Measurements from ENCODE around the gene BCKDK. TPM values are rescaled to one million over a fixed set of nuclear protein-coding genes. Genes with fewer than 3 reads are reported as not detected.

Gene BCKDK
- total and polyA plus RNA-seq, 8 donors: 25.7 to 64.2 (median 33.2) TPM

GRCh38 chr16:31087481-31087880, 20.7 kb upstream of the BCKDK start:
- no peaks in the 10 kb centered on the region for H3K9me3 ChIP-seq
- 90 to 95% methylated on average over 8 of the region's 8 CpGs for WGBS, 2 donors
- no peak overlapping the region for H3K27ac ChIP-seq
- DNase-seq (no peak), ATAC-seq (no peak), FAIRE-seq (no peak)
- H3K4me3 ChIP-seq: no peak overlapping the region
- H3K27me3 ChIP-seq: no peaks in the 10 kb centered on the region
- no peak for TF ChIP-seq CTCF (IDR thresholded peaks at IDR 0.05)
- no peaks in the 10 kb centered on the region for H3K4me1 ChIP-seq
- H3K36me3 ChIP-seq: peaks cover 0 to 9% (median 0%) of the 10 kb centered on the region in 3 donors
- intact Hi-C loops (cut with DNase I): loop anchor here in 1 of 3 donors (10.0 kb wide), 1 partner anchor 103 kb away; the partner anchor contains the start of gene HSD3B7

- peaks cover 0 to 9% (median 0%) of the 10 kb centered on the region in 3 donors for H3K36me3 ChIP-seq
- no peak for TF ChIP-seq CTCF (IDR thresholded peaks at IDR 0.05)
These were observed 20.2 kb upstream of the BCKDK start for GRCh38 chr16:31087971-31088370.

GRCh38 chr16:31088459-31089183, 19.6 kb upstream of the BCKDK start, which contains the start of gene PRSS53:
Gene PRSS53, minus strand, starts transcription at chr16:31088943. Its CDS starts 134 bp downstream, at chr16:31088809.
- no peak within 1 kb of the TSS for H3K27ac ChIP-seq
- H3K9me3 ChIP-seq: no peaks in the 10 kb centered on the region
- 71 to 75% methylated on average over 15 of the region's 15 CpGs for WGBS, 2 donors
- no peaks in the 10 kb centered on the region for H3K27me3 ChIP-seq
- H3K4me3 ChIP-seq: no peak within 1 kb of the TSS
- no peak for TF ChIP-seq CTCF (IDR thresholded peaks at IDR 0.05)
- FAIRE-seq (no peak), DNase-seq (peak in 2 of 6 donors; percentile 42 to 44), ATAC-seq (peak in 2 of 4 donors; percentile 40 to 50)
- H3K4me1 ChIP-seq: peaks cover 0 to 6% (median 3%) of the 10 kb centered on the region in 3 donors
- H3K36me3 ChIP-seq: peaks cover 0 to 9% (median 0%) of the 10 kb centered on the region in 3 donors
- intact Hi-C loops (cut with DNase I): loop anchor here in 1 of 3 donors (10.0 kb wide), 1 partner anchor 104 kb away; the partner anchor contains the start of gene HSD3B7

More at GRCh38 chr16:31087971-31088370, 20.2 kb upstream of the BCKDK start:
- no peaks in the 10 kb centered on the region for H3K27me3 ChIP-seq
- no peaks in the 10 kb centered on the region for H3K9me3 ChIP-seq
- DNase-seq (no peak), FAIRE-seq (no peak), ATAC-seq (no peak)
- H3K27ac ChIP-seq: no peak overlapping the region
- intact Hi-C loops (cut with DNase I): loop anchor here in 1 of 3 donors (10.0 kb wide), 1 partner anchor 103 kb away; the partner anchor contains the start of gene HSD3B7
- no peak overlapping the region for H3K4me3 ChIP-seq
- no peaks in the 10 kb centered on the region for H3K4me1 ChIP-seq
- WGBS, 2 donors: 89 to 91% methylated on average over 5 of the region's 5 CpGs

GRCh38 chr16:31089199-31089598, 19.0 kb upstream of the BCKDK start:
- WGBS, 2 donors: 94% methylated on average over 8 of the region's 8 CpGs
- Histone ChIP-seq H3K27me3 (no peaks in the 10 kb centered on the region), H3K27ac (no peak overlapping the region), H3K36me3 (peaks cover 0 to 9% (median 0%) of the 10 kb centered on the region in 3 donors), H3K9me3 (no peaks in the 10 kb centered on the region), H3K4me3 (no peak overlapping the region), H3K4me1 (peaks cover 0 to 6% (median 6%) of the 10 kb centered on the region in 3 donors)
- no peak for TF ChIP-seq CTCF (IDR thresholded peaks at IDR 0.05)
- intact Hi-C loops (cut with DNase I): loop anchor here in 1 of 3 donors (10.0 kb wide), 1 partner anchor 104 kb away; the partner anchor contains the start of gene HSD3B7
- DNase-seq (no peak), ATAC-seq (no peak), FAIRE-seq (no peak)

Data from pancreas (tissue), 10 donors.